ENCODE data around the gene GABRR3. TPM values are rescaled to one million over a fixed set of nuclear protein-coding genes. Genes with fewer than 3 reads are reported as not detected.
"Not testable (repeated sequence)": the region's sequence is repeated elsewhere in the genome, so short reads cannot be mapped to it uniquely, and the experiment has no call there.

The GABRR3 gene
- total RNA-seq, 1 donor from 2014 or later, result not detected

- DNase-seq, result no peak
- no peaks in the 10 kb centered on the region for H3K36me3 ChIP-seq
- no peaks in the 10 kb centered on the region for H3K27me3 ChIP-seq (ENCODE audit: low read depth)
- H3K4me3 ChIP-seq, result no peak overlapping the region
- intact Hi-C loops (cut with micrococcal nuclease), result no loop called here
- H3K4me1 ChIP-seq, result peaks cover 10% of the 10 kb centered on the region
- H3K27ac ChIP-seq (replicated peaks), result no peak overlapping the region
- no peaks in the 10 kb centered on the region for H3K9me3 ChIP-seq (replicated peaks)
- no peak for TF ChIP-seq CTCF (IDR thresholded peaks at IDR 0.05; ENCODE audit: borderline replicate concordance)
Observed at GRCh38 chr3:98014268-98014585, 20.9 kb downstream of the GABRR3 start.

GRCh38 chr3:98013411-98014267 is 21.5 kb downstream of the GABRR3 start:
- no peak for DNase-seq
- Histone ChIP-seq H3K27me3 (ENCODE audit: low read depth) (no peaks in the 10 kb centered on the region), H3K4me1 (peaks cover 10% of the 10 kb centered on the region), H3K27ac (replicated peaks) (peak overlapping the region; percentile 24), H3K36me3 (no peaks in the 10 kb centered on the region), H3K4me3 (no peak overlapping the region), H3K9me3 (replicated peaks) (no peaks in the 10 kb centered on the region)
- no peak for TF ChIP-seq CTCF (IDR thresholded peaks at IDR 0.05; ENCODE audit: borderline replicate concordance)
- intact Hi-C loops (cut with micrococcal nuclease), result no loop called here

DNA sequence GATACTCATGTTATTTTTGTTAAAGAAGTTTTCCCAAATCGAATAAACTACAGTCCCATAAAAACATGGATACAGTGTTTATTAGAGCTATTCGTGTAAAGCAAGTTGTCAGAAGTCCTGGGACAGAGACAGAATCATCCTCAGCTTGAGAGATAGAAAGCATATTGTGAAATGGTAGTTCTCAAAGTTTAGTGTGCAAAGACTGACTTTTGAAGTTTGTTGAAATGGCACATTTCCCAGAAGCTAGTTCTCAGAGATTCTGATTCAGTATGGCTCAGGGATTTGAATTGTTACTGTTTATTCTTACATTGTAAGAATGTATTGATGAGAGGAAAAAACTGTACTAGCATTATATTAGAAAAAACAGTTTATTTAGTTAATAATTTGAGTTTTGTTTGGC is 22.1 kb downstream of the GABRR3 start:
- Histone ChIP-seq H3K4me1 (peaks cover 10% of the 10 kb centered on the region), H3K4me3 (no peak overlapping the region), H3K27ac (replicated peaks) (peak overlapping the region; percentile 24), H3K9me3 (replicated peaks) (no peaks in the 10 kb centered on the region), H3K36me3 (no peaks in the 10 kb centered on the region), H3K27me3 (ENCODE audit: low read depth) (no peaks in the 10 kb centered on the region)
- TF ChIP-seq CTCF (IDR thresholded peaks at IDR 0.05; ENCODE audit: borderline replicate concordance), result no peak
- intact Hi-C loops (cut with micrococcal nuclease), result no loop called here
- DNase-seq, result no peak

- H3K36me3 ChIP-seq; H3K27me3 ChIP-seq (ENCODE audit: low read depth); H3K9me3 ChIP-seq (replicated peaks); H3K4me3 ChIP-seq; intact Hi-C loops (cut with micrococcal nuclease); H3K27ac ChIP-seq (replicated peaks); DNase-seq: not testable (repeated sequence)
- peaks cover 10% of the 10 kb centered on the region for H3K4me1 ChIP-seq
Observed at GRCh38 chr3:98010883-98011449, 24.1 kb downstream of the GABRR3 start.

GRCh38 chr3:98010194-98010882 is 24.8 kb downstream of the GABRR3 start:
- Histone ChIP-seq H3K4me3 (no peak overlapping the region), H3K4me1 (peaks cover 10% of the 10 kb centered on the region), H3K27me3 (ENCODE audit: low read depth) (no peaks in the 10 kb centered on the region), H3K27ac (replicated peaks) (no peak overlapping the region), H3K9me3 (replicated peaks) (no peaks in the 10 kb centered on the region), H3K36me3 (no peaks in the 10 kb centered on the region)
- intact Hi-C loops (cut with micrococcal nuclease), result no loop called here
- no peak for TF ChIP-seq CTCF (IDR thresholded peaks at IDR 0.05; ENCODE audit: borderline replicate concordance)
- no peak for DNase-seq

DNA sequence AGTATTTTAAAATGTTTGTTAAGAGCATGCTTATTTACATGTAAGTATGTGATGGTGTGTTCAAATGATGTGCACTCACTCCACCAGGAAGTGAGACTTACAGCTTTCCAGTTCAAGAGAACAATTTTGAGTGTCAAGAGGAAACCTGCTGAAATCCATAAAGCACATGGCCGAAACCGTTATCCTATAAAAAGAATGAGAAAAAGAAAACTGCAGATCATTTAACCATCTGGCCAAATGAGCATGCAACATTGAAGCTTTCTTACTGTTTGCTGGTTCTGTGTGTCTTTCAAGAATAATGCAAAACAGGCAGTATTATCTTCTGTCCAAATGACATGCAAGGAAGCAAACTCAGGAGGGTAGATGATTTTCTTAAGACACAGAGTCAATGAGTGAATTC is 26.3 kb downstream of the GABRR3 start:
- TF ChIP-seq CTCF (IDR thresholded peaks at IDR 0.05; ENCODE audit: borderline replicate concordance), result no peak

More for the DNA sequence above, 26.3 kb downstream of the GABRR3 start:
- no peak for DNase-seq
- Histone ChIP-seq H3K4me1 (peaks cover 5% of the 10 kb centered on the region), H3K27me3 (ENCODE audit: low read depth) (no peaks in the 10 kb centered on the region), H3K27ac (replicated peaks) (no peak overlapping the region), H3K4me3 (no peak overlapping the region), H3K9me3 (replicated peaks) (no peaks in the 10 kb centered on the region), H3K36me3 (no peaks in the 10 kb centered on the region)
- intact Hi-C loops (cut with micrococcal nuclease), result no loop called here

Measured in left ventricle myocardium inferior (tissue), 1 donor.